GM19463 (cell line): ENCODE data around the gene ANKMY1.

Source experiments
- ATAC-seq: cut with Tn5 transposase; IDR thresholded peaks from one replicate; pipeline ENCODE4 v1.9.1; 2021; ENCODE audit warnings: mild to moderate bottlenecking, moderate library complexity; ENCODE audit not compliant: unreplicated experiment

ANKMY1 gene, protein sequence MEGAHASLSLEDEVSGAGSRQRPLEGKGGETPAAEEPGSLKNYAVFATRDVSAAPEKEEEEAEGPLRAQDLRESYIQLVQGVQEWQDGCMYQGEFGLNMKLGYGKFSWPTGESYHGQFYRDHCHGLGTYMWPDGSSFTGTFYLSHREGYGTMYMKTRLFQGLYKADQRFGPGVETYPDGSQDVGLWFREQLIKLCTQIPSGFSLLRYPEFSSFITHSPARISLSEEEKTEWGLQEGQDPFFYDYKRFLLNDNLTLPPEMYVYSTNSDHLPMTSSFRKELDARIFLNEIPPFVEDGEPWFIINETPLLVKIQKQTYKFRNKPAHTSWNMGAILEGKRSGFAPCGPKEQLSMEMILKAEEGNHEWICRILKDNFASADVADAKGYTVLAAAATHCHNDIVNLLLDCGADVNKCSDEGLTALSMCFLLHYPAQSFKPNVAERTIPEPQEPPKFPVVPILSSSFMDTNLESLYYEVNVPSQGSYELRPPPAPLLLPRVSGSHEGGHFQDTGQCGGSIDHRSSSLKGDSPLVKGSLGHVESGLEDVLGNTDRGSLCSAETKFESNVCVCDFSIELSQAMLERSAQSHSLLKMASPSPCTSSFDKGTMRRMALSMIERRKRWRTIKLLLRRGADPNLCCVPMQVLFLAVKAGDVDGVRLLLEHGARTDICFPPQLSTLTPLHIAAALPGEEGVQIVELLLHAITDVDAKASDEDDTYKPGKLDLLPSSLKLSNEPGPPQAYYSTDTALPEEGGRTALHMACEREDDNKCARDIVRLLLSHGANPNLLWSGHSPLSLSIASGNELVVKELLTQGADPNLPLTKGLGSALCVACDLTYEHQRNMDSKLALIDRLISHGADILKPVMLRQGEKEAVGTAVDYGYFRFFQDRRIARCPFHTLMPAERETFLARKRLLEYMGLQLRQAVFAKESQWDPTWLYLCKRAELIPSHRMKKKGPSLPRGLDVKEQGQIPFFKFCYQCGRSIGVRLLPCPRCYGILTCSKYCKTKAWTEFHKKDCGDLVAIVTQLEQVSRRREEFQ

GRCh38 chr2:240557808-240558207 lies at the start of gene ANKMY1:
Gene ANKMY1, minus strand, starts transcription at chr2:240557988. Its CDS starts 653 bp downstream, at chr2:240557335.
- no peak for ATAC-seq

DNA sequence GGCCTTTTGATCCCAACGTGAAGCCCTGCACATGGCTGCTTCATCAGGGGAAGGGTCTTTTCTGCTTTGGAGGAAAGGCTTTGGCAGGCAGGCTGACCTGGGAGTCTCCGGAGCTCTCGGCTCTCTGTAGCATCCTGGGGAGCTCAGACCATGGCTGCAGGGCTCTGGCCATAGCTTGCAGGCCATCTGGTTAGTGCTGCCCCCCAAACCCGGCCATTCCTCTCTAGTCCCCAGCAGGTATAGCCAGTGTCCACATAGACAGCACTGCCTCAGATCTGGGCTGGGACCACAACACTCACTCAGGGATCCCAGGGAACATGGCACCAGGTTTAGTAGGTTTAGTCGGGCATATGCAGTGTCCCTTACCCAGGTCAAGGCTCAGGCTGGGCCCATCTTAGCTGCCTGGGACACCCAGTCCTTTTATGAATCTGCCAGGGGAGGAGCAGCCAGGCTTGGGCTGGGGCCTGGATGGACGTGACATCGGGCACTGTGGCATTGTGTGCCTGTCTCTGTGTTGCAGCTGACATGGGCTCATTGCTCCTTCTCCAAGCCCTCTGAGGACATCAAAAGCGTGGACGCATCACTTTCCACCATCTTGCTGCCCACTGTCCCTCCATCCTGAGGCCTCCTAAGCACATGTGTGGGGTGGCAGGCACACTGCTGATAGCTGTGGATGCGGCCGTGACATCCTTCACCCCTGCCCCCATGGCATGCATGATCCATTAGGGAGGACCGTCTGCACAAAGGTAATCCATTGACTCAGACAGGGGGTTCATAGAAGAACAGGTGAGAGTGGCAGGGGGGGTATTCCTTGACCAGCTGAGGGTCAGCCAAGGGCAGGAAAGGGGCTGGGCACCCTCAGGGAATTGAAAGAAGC lies 48.3 kb upstream of the ANKMY1 start:
- no peak for ATAC-seq

- ATAC-seq, result no peak
Measured at GRCh38 chr2:240604939-240605716, 47.3 kb upstream of the ANKMY1 start.

DNA sequence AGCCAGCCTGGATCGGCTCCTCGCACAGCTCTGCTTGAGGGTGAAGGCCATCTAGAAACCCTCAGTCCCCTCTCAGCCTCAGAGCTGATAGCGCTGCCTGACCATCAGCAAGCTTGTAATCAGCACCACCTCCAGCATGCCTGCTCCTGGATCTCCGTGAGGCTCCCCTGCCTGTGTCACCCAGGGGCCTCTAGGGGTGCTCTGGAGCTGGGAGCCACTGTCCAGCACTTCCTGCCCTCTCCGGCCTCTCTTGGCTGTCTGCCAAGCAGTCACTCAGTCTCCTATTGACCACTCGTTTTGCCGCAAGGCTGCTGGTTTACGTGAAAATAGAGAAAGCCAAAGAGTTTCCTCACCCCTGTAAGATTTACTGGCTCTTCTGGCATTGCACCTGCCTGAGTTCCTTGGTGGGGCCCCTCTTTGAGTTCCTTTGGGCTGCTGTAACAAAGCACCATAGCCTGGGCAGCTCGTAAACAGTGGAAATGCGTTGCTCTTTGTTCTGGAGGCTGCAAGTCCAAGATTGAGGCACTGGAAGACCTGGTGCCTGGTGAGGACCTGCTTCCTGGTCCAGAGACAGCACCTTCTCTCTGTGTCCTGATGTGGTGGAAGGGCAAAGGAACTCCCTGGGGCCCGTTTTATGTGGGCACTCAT lies 46.6 kb upstream of the ANKMY1 start:
- ATAC-seq, result no peak

DNA sequence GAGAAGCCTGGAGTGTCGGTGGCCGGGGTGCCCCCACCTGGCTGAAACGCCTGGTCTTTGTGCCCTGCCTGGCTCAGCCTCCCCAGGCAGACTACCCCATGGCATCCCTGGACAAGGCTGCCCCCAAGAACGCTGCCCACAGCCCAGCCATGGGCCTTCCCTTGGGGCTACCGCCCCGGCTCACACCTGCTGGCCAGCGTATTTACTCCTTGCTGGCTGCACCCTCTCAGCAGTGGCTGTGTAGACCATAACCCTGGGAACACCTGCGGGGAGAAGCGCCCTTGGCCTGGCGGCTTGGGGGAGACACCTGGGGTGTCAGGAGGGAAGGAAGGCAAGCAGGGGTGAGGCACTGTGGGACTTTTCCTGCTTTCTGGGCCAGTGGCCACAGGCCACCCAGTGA lies 46.1 kb upstream of the ANKMY1 start:
- no peak for ATAC-seq

DNA sequence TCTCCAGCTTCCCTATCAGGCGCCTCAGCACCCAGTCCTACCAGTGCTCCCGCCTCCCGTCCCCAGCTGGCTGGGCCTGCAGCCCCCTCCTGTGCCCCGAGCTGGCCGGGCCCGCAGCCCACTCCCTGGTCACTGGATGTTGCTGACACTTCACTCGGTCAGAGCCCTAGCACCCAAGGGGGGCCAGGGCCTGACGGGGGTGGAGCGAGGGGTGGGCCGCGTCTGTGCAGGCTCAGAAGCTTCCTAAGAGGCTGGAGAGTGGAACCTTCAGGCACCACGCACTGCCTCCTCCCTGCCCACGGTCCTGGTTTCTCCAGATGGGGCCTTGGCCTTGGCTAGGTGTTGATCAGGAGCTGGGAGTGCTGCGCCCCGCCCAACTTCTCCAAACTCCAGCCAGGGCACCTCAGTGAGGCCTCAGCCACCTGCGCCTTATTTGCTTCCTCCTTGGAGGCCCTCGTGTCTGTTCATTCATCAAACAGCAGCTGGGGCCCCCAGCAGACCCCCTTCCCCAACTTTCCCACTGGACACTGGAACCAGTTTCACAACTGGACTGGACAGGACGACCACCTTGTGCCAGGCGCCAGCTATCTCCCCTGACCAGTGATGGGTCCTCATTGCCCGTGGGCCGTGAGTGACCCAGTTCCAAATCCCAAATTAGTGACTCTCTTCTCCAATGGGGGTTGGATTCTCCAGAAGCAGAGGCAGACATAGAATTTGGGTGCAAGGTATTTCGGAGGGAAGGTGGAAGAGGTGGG lies 45.5 kb upstream of the ANKMY1 start:
- ATAC-seq, result no peak

GRCh38 chr2:240602266-240603050 lies 44.7 kb upstream of the ANKMY1 start:
- no peak for ATAC-seq

GRCh38 chr2:240601831-240602160 lies 44.0 kb upstream of the ANKMY1 start:
- no peak for ATAC-seq

DNA sequence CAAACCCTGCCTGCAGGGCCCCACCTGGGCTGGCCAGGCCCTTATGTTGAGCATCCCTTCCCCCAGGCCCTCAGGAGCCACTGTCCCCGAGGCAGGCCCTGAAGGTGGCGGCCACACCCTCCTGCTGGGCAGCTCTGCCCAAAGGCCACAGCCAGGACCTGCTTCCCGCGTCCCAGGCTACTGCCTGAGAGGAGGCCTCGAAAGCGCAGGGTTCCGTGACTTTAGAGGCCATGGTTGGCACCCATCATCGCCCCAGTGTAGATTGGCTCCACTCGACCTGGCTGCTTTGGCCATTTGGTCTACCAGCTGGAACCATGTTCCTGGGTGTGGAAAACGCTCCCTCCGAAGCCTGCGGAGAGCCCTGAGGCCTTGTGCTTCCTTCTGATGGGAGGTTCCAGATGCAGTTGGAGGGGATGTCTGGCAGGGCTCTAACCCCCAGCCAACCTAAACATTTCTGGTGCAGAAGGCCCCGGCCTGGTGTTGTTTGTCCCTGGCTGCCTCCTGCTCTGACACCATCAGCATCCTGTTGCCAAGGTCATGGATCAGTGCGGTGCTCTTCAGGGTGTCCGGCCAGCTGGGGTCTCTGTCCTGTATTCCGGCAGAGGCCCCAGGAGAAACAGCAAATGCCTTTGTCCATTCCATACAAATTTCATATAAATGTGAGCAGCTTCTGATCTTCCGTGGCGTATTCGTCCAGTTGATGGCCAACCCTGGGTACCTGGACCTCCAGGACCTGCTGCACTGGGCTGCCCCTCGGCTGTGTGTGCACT lies 43.5 kb upstream of the ANKMY1 start:
- no peak for ATAC-seq

GRCh38 chr2:240600451-240600961 lies 42.7 kb upstream of the ANKMY1 start:
- no peak for ATAC-seq

- ATAC-seq, result no peak
Measured at GRCh38 chr2:240599141-240599583, 41.4 kb upstream of the ANKMY1 start.

- ATAC-seq, result no peak
Measured at GRCh38 chr2:240598311-240598911, 40.6 kb upstream of the ANKMY1 start.

- ATAC-seq, result no peak
Measured at GRCh38 chr2:240597419-240598181, 39.8 kb upstream of the ANKMY1 start.

DNA sequence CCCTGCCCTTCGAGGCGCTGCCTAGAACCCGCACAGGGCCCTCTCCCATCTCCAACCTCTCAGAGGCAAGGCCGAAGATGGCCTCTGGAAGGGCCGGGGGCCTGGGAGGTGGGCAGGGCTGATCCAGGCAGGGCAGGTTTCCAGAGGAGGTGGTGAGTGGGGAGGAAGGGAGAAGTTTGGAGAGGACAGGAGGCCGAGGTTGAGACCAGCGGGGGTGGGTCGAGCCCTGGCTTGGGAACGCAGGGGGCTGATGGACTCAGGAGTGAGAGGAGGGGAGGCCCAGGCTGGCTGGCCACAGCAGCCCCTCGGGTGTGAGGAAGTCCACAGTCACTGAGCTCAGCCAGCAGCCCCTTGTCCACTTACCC lies 39.2 kb upstream of the ANKMY1 start:
- ATAC-seq, result no peak

- no peak for ATAC-seq
Measured at GRCh38 chr2:240596491-240596931, 38.7 kb upstream of the ANKMY1 start.

- no peak for ATAC-seq
Measured at GRCh38 chr2:240596080-240596460, 38.3 kb upstream of the ANKMY1 start.
